GM18505 (cell line): ENCODE data around the gene NOX4.
"Not testable (repeated sequence)": the region's sequence is repeated elsewhere in the genome, so short reads cannot be mapped to it uniquely, and the experiment has no call there.

Experiments
- ATAC-seq: cut with Tn5 transposase; IDR thresholded peaks from one replicate; pipeline ENCODE4 v1.9.1; 2021; ENCODE audit not compliant: unreplicated experiment
- POLR2A ChIP-seq: IDR thresholded peaks from 4 replicates; pipeline ENCODE4 v1.6.1; 2011; ENCODE audit warnings: borderline replicate concordance; ENCODE audit not compliant: insufficient read depth, insufficient read length; ENCODE audit errors: extremely low read depth

NOX4 gene

DNA sequence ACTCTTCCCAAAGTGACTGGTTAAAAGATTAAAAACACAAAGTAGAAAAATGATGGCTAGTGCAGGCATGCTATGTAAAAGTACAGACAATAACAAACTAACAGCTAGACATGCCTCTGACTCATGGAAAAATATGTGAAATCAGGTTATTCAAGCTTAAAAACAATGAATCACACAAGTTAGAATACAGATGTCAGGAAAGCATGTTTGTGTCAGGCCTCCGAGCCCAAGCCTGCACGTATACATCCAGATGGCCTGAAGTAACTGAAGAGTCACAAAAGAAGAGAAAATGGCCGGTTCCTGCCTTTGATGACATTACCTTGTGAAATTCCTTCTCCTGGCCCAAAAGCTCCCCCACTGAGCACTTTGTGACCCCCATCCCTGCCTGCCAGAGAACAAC, 110.1 kb downstream of the NOX4 start:
- no peak for TF ChIP-seq POLR2A
- ATAC-seq: no peak

DNA sequence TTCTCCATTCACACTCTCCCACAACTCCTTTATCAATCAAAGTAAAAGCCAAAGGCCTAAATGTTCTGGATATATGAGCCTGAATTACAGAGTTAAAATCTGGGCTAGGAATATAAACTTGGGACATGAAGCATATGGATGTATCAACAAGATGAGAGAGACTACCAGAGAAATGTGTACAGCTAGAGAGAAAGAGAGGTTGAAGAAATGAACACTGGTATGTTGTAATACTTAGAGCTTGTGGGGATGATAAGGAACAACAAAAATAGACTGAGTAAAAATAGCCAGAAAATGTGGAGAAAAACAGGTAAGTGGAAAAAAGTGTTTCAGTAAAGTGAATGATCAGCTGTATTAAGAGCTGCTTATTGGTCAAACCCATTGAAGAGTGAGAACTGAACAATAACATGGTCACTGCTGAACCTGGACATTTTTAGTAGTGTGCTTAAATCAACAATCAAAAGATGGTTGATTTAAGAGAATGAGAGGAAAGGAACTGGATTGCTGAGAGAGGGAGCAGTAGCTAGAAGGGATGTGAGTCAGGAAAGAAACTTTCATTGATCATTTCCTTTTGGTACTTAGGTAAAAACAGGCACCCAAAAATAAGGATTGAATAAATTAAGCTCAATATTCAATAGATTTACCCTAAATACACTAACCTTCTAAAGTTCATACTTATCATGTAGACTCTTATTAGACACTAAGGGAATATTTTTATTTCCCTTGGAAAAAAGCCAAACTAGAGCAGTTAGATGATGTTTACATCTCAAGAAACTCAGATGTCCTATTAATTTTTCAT, 111.0 kb downstream of the NOX4 start:
- ATAC-seq: not testable (repeated sequence)

DNA sequence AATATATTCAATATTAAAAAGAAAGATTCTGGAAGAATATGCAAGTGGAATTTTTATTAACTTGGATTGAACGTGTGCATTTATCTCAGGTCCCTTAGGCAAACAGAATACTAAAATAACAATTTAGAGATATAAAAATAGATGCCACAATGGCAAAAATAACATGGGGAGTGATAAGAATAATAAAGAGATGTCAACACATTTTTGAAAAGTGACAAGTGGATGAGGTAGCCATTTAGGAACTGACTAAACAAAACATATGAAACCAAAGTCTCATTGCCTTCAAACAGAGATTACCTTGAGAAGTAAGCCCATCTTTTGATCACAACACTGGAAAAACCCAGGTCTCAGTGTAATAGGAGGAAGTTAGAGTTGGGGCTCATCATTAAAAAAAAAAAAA, 112.2 kb downstream of the NOX4 start:
- not testable (repeated sequence) for ATAC-seq

DNA sequence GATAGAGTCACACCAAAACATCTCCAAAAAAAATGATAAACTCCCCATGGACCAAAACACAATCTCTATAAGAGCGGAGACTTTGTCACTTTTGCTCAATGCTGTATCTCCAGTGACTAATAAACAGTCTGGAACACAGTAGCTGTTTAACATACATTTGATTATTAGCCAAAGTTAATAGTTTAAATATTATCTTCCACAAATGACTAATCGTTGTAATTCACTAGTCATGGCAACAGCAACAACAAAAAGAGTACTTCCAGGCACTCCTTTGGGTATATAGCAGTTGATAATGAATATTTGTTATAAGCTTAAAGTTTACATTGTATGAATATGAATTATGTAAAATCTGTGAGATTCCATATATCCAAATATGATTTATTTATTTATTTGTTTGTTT, 121.8 kb downstream of the NOX4 start:
- ATAC-seq: not testable (repeated sequence)

DNA sequence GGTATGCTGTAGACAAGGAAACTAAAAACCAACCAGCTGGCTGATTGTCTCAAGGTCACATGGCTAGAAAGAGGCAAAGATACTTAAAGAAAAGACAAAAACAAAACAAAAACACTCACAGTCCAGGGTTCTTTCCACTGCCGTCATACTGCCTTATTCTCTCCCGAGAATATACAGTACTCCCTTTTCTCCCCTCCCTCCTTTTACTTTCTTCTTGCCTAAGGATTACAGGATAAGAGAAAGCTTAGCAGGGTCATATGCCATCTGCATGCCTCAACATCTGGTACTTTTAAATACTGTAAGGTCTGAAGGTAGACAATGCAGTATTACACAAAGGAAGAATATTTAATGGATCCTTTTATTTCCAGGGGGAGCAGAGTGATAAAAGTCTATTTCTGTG, 126.3 kb downstream of the NOX4 start:
- ATAC-seq: not testable (repeated sequence)

DNA sequence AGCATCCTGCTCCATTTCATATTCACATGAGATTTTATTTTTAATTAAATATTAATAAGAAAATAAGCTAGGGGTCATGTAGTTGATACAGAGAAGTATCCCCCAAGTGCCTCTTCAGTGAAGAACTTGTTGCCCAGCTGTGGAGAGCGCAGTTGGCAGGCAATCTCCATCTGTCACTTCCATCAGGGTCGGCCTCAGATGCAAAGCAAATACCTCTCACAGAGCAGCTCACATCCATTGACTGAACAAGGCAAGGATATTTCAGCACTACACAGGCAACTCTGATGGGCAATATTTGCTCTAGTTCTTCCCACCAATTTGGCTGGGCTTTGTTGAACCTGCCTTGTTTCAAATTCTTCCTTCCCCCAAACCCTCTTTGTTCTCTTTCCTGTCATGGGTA, 129.4 kb downstream of the NOX4 start:
- no peak for TF ChIP-seq POLR2A
- no peak for ATAC-seq

DNA sequence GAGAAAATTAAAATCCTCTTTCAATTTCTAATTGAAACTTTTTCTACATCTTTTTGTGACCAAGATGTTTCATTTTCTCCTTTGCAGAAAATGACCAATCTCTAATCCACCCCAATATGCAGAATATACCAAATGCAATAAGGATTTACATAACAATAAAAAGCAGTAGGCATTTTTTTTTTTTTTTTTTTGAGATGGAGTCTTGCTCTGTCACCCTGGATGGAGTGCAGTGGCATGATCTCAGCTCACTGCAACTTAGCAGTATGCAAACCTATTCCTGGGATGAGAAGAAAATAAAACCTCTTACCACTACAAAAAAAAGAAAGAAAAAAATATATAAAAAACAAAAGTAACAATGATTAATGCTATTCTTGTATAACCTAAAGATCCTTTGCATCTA, 132.0 kb downstream of the NOX4 start:
- not testable (repeated sequence) for ATAC-seq

DNA sequence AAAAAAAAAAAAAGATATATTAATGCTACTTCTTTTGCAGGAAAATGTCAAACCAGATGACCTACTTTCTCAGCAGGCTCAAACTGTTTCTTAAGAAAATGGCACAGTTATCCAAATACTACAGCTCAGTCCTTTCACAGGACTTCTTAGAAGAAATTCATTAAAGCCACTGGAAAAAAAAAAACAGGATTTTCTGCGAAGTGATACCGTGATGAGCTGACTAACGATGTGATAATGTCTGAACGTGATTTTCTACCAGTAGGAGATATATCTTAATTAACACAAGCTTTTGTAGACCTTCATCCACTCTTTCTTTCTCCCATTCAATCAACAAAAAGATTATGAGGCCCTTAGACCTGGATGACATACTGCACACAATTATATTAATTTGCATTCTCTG, 132.4 kb downstream of the NOX4 start:
- no peak for TF ChIP-seq POLR2A
- ATAC-seq: no peak

DNA sequence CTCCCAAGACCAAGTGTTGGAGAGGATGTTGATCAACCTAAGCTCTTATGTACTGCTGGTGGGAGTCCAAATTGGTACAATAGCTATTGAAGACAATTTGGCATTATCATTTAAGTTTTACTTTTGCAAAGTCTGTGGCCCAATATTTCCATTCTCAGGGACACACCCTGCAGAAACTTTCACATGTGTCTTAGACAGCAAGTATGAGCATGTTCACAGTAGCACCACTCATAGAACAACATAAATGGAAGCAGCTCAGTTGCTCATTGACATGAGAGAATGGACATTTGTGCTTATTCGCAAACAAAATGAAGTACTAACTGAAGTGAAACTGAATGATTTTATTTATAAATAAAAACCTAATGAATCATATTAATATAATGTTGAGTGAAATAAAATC, 135.5 kb downstream of the NOX4 start:
- no peak for TF ChIP-seq POLR2A
- no peak for ATAC-seq

DNA sequence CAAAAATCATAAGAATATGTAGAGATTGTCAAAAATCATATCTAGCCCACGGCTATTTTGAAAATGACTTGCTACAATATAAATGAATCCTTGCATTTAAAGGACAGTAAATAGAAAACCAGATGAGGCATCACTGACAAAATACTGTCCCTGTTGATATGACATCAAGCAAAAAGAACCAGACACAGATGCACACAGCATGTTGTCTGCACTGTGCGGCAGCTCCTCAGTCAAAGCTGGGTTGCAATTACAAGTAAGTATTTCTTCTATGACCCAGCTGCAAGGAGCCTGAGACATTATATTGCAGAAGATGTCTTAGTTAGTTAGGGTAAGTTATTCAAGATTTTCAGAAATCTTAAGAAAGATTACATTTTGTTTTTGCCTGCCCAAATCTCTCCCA, 136.7 kb downstream of the NOX4 start:
- not testable (repeated sequence) for ATAC-seq

DNA sequence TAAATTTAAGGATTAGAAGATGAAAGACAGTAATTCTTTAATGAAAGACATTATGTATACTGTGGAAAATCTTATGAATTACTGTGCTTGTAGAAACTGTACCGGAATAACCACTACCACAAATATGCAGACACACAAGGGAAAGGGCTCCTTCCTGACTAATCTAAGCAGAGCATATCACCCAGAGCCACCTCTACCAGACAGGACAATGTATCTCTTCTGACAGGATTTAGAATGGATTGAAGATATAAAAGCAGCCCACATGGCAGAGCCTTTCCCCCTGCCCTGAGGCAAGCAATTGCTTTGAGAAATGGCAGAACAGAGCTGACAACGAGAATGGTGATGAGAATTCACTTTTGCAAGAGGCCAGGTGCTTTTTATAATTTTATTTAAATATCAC, 144.1 kb downstream of the NOX4 start:
- ATAC-seq: no peak
- no peak for TF ChIP-seq POLR2A

DNA sequence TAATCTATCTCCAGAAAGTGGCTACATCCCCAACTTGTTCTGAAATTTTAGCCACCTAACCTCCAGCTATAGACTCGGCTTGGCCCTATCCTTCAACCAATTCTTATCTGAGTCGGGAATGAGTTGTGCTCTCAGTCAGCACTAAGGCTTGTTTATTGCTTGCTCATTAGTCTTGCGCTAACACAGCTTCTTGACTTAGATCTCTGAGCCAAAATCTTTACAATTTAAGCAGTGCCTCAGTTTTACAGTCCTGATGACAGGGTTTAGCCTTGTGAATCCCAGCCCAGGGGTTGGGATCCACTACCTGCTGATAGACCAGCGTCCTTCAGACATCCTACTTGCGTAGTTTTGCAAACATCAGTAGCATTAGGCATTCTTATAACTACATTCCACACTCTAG, 144.6 kb downstream of the NOX4 start:
- TF ChIP-seq POLR2A: no peak

DNA sequence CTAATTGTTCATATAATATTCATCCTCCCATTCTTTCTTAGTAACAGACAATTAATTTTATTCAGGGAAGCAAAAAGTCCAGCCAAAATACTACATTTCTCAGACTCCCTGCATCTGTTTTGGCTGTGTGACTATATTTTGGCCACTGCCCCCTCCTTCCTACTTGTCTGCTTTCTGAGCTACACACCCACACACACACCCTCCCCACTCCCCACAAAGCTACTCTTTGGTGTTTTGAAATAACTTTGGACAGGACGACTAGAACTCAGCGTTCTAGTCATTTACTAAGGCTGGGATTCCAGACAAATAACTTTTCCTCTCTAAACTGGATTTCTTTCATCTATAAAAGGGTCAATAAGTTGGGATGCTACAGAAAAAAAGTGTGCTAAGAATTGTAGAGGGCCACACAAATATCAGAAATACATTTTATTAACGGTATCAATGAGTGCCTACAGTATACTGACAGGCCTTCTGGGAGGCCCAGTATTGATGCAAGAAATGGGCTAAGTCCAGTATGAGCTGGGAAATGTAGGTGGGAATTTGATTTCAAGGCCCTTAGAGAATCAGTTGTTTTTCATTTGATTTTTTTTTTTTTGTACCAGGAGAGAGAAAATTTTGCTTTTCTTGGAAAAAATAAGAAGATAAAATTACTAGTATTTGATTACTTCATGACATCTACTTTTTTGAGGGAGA, 148.1 kb downstream of the NOX4 start:
- not testable (repeated sequence) for ATAC-seq

More for the DNA sequence above, 144.6 kb downstream of the NOX4 start:
- ATAC-seq: no peak

DNA sequence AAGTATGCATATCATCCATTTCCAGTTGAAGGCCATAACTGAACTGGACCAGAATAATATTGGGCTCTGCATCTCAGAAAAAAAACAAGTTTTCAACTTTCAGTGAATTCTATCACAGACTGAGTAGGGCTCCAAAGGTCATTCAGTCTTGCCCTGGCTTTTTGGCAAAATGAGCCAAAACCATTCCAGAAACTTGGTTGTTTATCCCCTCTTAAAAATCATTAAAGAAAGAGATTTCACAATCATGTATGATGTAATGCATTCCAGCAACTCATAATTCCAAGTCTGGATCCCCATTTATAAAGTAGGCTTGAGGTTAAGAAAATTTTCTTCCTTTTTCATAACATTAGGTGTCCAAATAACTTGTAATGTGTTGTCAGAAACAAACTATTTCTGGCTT, 150.7 kb downstream of the NOX4 start:
- ATAC-seq: not testable (repeated sequence)

DNA sequence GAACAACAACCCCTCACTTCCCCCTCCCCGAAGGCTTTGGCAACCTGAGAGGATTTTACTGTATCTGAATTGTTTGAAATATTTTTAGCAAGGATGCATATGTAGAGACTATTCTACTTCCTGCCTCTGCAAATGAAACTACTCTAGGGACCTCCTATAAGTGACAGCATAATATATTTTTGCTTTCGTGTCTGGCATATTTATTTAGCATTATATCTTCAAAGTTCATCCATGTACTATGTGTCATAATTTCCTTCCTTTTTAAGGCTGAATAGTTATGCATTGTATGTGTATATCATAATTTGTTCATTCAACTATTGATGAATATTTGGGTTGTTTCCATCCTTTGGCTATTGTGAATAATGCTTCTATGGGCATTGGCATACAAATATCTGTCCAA, 153.1 kb downstream of the NOX4 start:
- not testable (repeated sequence) for ATAC-seq

DNA sequence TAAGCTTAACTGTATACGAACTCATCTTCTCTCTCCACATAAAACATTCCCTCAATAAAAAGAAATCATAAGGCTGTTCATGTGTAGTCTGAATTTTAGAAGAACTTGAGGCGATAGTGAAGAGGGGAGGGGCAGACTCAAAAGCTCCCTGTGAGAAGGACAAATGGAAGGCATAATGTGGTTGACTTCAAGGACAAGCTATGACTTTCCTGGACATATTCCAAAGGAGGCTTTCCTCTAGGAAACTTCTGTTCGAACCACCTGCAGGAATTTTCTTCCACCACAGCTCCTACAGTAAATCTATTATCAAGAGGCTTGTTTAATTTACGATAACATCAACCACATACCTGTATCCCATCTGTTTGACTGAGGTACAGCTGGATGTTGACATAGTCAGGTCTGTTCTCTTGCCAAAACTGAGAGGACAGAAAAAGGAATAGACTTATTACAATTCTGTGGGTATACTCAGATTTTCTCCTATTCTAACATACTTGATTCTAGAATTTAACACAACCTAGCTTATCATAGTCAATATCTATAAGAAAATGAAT, 154.0 kb downstream of the NOX4 start:
- ATAC-seq: not testable (repeated sequence)

DNA sequence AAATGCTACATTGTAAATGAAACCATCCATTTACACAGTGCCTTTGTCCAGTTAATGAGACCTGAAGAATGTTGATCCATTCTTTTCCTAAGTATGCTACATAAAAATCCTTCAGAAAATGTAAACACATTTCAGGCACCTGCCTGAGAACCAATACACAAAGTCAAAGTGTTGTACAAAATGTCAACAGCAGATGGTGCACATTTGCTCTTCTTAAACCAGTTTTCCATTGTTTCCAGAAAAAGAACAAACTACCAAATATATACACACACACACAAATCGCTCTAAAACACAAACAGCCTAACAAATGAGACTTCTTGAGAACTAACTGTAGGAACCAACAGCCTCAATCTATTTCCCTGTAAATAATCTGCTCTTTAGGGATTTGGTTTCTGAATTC, 157.5 kb downstream of the NOX4 start:
- ATAC-seq: not testable (repeated sequence)

DNA sequence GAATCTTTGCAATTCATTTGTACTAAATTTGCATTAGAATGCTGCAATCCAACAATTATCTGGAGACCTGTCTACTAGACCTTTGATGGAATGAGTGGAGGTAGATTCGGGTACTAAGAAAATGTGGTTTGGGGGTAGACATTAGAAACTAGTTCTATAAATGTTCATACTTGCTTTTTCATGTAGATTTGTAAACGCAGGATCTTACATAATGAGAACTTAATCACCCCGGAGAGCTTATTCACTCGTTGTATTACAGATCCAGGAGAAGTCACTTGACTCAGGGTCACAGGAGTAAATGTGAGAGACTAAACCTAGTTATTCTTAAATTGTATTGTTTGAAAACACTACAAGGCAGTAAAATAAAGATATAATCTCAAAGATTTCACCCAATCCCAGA, 159.2 kb downstream of the NOX4 start:
- ATAC-seq: not testable (repeated sequence)
